ENCODE measurements around the gene SLC44A3.

The SLC44A3 gene

DNA sequence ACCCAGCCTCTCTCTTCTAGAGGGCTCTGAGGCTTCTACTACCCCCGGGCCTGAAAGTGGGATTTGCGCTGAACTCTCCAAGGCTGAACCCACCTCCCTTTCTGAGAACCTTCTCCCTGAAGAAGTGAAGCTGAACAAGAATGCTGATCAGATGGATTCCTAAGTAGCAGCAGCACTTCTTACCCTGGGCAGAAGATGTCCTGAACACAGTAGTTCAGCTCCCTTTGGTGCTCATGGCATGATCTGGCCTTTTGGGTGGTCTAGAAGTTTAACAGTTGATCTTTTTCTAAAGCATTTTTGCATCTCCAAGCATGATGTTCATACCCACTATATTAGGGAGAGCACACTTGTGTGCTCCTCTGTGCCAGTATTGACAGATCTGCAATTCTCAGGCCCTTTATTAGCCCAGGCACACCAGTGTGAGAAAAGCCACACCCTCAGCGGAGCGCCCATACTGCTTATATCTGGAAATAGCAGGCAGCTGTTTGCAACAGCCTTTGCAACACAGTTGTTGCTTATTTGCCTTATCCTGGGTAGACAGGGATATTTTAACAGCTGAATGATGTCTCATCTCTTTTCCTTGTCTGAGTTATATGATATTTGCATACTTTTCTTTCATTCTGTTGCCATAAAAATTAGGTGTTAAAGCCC lies 72.6 kb downstream of the SLC44A3 start:
- in situ Hi-C loops (cut with MboI; ENCODE audit: low pct_unique_long_range_greater_than_20kb, low sequenced_read_pairs) = no loop called here
- no peak for DNase-seq

DNA sequence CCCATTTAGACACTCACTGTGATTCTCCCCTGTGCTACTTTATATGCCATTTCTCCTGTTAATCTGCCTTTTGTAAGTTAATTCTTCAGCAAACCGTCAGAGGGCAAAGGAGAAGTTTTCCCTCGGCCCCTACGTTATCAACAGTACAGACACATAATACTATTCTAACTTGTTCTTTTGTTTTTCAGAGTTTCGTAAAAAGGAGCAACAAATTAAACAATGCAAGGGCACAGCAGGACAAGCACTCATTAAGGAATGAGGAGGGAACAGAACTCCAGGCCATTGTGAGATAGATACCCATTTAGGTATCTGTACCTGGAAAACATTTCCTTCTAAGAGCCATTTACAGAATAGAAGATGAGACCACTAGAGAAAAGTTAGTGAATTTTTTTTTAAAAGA lies 74.5 kb downstream of the SLC44A3 start:
- no peak for DNase-seq
- in situ Hi-C loops (cut with MboI; ENCODE audit: low pct_unique_long_range_greater_than_20kb, low sequenced_read_pairs) = no loop called here

DNA sequence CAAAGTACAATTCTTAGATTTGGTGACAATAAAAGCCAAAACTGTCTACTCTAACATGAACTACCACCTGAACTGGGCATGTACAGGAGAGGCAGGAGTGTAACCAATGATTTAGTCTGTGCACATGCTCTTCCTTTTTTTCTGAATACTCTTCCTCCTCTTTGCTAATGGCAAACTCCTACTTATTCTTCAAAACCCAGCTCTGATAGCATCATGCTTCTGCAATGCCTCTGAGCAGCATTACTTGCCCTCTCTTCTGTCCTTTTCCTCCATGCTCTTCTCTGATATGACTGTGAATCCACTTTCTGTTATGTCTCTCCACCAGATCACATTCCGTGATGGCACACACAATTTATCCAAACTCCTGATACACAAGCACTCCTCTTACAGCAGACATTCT lies 75.4 kb downstream of the SLC44A3 start:
- in situ Hi-C loops (cut with MboI; ENCODE audit: low pct_unique_long_range_greater_than_20kb, low sequenced_read_pairs) = no loop called here
- no peak for DNase-seq

DNA sequence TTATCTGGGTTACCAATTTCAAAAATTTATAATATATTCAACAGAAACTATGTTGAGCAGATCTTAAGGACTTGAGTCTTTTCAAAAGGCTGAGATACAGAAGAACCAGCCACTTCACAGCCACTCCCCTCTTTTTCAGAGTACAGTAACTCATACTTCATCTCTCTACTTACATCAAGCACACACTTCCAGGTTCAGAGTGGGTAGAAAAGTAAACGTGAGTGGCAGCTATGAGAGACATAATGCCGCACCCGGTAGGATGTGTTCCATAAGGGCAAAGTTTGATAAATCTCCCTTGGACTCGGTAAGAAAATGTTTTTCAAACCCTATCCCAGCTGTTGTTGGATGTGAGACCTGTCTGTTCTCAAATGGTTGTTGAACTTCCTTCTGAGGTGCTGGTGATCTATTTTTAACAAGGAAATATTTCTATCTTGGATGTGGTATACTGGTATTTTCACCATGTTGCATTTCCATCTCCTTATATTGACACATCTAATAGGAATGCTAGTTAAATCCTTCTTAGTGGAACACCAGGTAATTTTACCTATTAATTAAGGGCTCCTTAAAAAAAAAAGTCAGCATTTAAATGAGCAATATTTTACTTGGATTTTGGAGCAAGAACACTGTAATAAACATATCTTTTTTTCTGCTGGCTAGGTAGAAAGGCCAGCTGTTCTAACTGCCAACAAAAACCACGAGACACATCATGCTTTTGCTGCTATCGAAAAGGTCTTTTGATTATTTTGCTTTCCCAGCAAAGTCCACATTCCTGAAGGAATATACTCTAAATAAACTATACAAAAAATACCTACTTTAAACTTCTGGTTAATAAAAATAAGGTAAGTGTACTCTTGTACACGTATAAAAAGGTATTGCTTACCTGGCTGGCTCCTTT lies 78.6 kb downstream of the SLC44A3 start:
- no peak for DNase-seq
- in situ Hi-C loops (cut with MboI; ENCODE audit: low pct_unique_long_range_greater_than_20kb, low sequenced_read_pairs) = no loop called here

DNA sequence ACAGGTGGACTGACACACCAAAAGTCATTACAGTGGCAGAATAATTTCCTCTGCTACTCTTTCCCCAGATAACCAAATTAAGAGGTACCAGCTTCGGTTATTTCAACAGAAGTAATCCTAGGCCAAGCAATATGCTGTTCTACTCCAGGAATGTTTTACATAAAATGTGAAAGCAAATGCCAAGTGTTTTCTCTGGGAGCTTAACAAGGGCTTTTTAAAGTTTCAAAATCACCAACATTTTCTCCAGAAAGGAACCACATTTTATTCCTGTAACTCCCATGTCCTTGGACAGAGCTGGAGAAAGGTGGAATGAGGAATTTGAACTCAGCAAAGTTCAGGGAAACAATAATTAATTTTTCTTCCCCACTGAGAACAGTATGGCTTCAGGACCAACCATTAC lies 79.6 kb downstream of the SLC44A3 start:
- no peak for DNase-seq
- in situ Hi-C loops (cut with MboI; ENCODE audit: low pct_unique_long_range_greater_than_20kb, low sequenced_read_pairs) = no loop called here

DNA sequence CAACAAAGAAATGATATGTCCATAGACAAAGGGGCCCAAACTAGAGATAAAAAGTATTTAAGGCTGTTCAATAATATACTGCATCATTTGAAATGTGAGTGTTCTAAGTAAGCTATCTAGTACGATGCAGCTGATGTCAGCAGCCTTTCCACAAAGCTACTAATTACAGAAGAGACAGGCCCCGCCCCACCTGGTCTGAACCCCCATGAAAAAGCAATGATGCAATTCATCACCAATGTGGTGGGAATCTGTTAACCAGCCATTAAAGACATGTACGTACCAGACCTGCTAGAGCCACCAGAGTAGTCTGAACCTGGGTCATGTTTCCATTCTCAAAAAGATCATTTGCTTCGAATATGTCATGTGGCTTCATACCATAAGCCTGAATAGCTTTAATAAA lies 81.7 kb downstream of the SLC44A3 start:
- in situ Hi-C loops (cut with MboI; ENCODE audit: low pct_unique_long_range_greater_than_20kb, low sequenced_read_pairs) = no loop called here
- no peak for DNase-seq

DNA sequence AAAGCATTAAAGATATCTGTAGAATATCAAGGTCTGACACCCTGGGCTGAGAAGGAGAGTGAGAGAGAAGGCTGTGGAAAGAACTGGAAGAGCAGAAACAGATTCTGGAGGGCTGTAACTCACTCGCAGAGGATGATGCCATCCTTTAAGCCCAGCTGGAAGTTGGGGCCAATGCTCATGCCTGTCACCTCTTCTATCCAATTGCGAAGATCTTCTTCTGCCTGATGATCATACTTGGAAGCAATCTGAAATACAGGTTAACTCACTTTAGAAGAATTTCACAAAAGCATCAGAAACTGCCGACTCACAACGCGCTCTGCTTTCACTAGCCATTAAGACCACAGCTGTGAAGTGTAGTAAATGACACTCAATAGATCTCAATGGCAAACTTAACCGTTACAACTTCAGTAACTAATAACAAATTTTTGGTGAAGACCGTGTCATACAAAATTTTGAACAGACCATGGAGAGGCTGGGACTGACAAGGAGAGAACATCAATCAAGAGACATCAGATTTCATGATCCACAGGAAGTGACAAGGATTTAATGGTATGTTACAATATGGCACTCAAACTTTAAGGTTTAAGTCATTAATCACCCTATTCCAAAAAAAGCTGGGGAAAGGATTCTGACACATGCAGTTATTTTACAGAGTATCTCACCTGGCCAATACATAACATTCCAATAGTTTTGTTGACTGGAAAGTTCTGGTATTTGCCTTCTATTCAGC lies 83.3 kb downstream of the SLC44A3 start:
- DNase-seq = no peak
- in situ Hi-C loops (cut with MboI; ENCODE audit: low pct_unique_long_range_greater_than_20kb, low sequenced_read_pairs) = no loop called here

DNA sequence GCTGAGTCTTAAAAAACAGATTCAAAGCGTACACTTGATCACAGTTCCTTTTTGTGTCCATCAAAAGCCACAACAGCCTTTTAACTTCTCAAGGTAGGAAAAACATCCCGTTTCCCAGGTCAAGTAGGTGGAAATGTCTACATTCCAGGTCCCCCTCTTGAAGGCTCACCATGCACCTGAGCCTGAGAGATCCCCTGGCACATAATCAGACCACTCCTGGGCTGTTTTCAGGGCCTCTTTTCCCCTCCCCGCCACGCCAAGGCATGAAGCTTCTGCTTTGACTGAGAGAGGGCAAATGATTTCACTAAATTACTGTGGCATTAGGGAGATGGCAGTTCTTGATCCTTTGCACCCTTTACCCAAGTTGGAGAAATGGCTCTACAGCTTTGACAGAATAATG lies 85.0 kb downstream of the SLC44A3 start:
- DNase-seq = no peak
- in situ Hi-C loops (cut with MboI; ENCODE audit: low pct_unique_long_range_greater_than_20kb, low sequenced_read_pairs) = no loop called here

DNA sequence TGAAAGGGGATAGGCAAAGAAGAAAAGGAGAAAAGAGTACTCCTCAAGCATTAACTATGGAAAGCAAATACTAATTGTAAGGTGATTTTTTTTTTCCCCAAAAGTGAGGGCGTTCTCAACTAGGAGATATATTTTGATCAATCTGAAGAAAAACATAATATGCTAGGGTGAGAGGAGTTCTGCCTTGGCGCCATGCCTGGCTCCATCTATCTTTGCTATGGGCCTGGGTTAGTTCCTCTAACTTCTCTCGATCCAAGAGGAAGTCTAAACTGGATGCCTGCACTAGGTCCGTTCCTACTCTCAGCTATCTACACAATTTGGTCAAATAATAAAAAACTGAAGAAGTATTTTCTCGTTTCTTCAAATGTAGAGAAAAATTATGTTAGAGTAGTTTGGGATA lies 86.2 kb downstream of the SLC44A3 start:
- DNase-seq = no peak
- in situ Hi-C loops (cut with MboI; ENCODE audit: low pct_unique_long_range_greater_than_20kb, low sequenced_read_pairs) = no loop called here

DNA sequence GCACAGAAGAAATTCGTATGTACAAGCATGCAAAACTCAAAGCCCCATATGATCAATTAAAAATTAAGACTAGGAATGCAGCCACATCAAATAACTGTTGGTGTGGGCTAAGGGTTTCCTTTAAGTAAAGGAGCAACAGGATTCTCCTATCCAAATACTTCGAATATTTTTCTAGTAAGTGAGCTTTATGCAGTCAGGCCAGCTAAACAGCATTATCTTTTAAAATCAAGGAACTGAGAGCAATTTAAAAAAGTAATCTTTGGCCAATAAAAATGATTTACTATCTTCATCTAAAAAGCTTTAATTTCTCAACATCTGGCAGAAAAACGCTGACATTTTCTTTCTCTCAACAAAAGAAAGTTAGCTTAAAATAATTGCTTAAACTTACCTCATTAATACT lies 87.0 kb downstream of the SLC44A3 start:
- in situ Hi-C loops (cut with MboI; ENCODE audit: low pct_unique_long_range_greater_than_20kb, low sequenced_read_pairs) = no loop called here
- DNase-seq = no peak

DNA sequence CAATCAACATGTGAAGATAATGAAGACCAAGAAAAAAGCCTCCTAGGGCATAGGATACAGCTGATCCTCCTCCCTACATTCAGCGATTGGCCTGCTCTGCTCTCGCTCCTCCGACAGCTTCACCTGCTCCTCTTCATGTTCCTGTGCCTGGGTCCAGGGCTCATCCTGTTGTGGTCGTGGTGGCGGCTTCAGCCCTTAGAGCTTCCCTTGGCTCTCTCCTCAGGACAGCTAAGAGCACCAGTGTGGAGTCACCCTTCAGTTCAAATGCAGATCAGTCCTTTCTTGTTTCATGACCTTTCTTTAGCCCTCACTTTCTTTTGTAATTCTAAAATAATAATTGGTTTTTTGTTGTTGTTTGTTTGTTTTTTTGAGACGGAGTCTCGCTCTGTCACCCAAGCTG lies 88.0 kb downstream of the SLC44A3 start:
- DNase-seq = no peak
- in situ Hi-C loops (cut with MboI; ENCODE audit: low pct_unique_long_range_greater_than_20kb, low sequenced_read_pairs) = no loop called here

DNA sequence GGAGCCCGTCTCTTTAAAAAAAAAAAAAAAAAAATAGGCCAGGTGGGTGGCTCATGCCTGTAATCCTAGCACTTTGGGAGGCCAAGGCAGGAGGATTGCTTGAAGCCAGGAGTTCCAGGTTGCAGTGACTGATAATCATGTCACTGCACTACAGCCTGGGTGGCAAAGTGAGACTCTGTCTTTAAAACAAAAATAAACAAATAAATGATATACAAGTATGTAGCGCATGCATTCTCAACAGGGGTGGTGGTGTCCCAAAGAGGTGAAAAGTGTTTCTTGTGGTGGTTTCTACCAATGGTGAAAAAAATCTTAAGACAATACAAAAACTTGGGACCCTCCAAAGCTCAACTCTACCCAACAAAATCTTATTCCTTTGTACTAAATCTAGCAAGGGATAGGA lies 88.8 kb downstream of the SLC44A3 start:
- in situ Hi-C loops (cut with MboI; ENCODE audit: low pct_unique_long_range_greater_than_20kb, low sequenced_read_pairs) = no loop called here

DNA sequence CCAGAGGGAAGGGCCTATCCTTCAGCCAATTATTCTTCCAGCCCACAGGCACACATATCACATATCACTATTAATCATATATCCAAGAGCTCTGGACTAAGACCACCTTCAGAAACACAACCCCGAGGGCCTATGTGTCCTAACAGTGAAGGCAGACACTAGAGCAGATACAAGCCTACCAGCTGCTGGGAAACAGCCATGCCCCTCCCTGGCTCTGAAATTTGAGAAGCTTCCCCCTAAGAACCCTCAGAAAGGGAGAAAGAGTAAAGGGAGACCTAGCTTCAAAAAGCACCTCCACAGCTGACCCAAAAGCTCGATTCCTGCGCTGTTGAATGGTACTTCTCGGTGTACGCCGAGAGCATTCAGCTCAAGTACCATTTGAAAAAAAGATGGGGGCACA lies 89.3 kb downstream of the SLC44A3 start:
- in situ Hi-C loops (cut with MboI; ENCODE audit: low pct_unique_long_range_greater_than_20kb, low sequenced_read_pairs) = no loop called here

More for the DNA sequence above, 88.8 kb downstream of the SLC44A3 start:
- DNase-seq = no peak

DNA sequence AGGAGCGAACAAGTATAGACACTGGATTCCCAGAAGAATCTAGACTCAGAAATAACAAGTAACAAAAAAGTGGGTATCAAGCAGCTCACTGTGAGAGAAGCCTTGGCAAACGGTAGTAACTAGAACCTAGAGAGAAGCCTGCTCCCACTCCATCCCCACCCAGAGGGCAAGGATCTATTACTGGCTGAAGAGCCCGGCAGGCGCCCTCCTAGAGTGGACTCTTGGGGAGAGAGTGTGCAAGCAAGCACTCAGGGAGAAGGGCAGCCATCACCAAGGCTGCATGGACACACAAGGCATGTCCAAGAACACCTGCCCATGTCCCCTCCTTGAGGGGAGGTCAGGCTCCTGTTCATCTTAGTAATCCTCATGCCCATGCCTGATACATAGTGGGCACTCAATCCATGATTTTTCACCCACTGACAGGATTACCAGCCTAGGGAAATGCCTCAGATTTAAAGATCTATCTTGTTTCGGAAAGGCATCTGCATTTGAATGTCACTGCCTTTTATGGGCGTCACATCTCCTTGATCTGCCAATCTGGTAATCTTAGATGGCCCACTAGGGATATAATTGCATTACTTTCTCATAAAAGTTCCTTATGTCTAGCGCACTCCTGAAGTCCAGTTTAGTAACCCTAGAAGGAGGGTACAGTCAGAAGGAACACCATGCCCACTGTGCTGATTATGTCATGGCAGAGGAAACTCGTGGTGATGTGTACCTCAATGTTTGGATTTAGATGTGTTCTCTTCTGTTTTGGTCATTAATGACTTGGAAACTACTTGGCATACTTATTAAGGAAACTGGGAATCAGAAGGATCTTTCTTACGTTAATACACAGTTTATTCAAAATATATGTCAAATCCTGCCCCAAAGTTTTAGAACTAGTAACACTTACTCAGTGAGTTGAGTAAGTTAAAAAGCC lies 92.4 kb downstream of the SLC44A3 start:
- DNase-seq = no peak
- in situ Hi-C loops (cut with MboI; ENCODE audit: low pct_unique_long_range_greater_than_20kb, low sequenced_read_pairs) = no loop called here

More for the DNA sequence above, 89.3 kb downstream of the SLC44A3 start:
- DNase-seq = no peak

DNA sequence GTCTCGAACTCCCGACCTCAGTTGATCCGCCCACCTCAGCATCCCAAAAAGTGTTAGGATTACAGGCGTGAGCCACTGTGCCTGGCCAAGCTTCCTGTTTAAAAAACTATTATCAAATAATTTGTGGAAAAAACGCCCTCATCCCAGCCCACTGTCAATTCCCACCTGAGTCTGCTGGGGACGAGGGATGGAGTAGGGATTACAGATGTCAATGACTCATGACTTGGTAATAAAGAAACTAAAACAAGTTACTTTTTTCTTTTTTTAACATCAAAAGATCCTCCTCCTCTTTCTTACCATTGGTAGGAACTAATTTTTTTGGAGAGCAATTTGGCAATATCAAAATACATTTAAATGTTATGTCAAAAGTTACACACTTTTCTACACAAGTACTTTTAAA lies 97.1 kb downstream of the SLC44A3 start:
- no peak for DNase-seq
- in situ Hi-C loops (cut with MboI; ENCODE audit: low pct_unique_long_range_greater_than_20kb, low sequenced_read_pairs) = no loop called here

DNA sequence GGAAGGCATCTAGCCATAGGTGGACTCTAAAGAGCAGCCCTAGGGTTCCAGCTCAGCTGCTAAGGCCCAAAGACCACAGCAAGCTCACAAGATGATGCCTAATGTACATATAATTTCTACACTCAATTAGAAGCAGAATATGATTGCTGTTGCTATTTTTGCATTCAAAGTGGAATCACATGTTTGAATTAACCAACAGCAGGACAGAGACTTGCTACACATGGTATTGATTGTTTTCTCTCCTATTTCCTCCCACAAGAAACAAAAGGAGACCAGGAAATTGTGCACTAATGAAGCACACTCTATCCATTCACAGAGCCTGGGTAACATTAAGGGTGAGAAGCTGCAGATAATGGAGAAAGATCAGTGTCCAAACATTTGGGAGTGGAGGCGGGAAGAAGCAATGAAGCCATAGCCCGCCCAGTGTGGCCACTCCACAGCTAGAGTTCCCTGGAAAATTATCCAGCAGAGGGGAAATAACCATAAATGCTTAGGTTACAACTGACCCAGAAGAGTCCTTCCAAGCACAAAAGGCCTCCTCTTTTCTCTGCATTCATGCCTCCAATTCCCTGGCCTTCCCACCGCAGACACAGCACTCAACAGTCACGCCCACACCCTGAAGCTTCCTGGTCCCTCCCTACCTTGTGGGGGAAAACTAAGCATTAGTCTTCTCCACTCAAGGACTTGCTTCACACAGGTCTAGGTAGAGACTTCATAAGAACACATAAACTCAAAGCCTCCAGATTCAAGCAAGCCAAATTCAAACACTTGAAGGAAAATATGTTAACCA lies 99.3 kb downstream of the SLC44A3 start:
- in situ Hi-C loops (cut with MboI; ENCODE audit: low pct_unique_long_range_greater_than_20kb, low sequenced_read_pairs) = no loop called here
- DNase-seq = no peak

DNA sequence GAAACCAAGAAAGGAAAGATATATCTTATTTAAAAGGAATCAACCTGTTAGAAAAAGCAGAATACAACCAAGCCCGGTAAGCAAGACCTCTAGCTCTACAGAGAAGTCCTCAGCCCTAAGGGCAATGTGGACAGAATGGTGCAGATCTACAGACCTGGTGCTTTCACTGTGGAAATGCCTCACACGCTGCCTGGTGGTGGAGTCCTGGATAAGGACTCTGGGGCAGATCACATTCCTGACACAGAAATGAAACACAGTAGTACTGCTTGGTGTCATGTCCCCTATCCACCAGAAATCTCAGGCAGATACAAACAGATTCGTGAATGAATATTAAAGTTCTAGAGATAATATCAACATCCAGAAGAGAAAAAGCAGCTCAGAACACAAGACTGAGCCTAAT lies 99.9 kb downstream of the SLC44A3 start:
- DNase-seq = no peak
- in situ Hi-C loops (cut with MboI; ENCODE audit: low pct_unique_long_range_greater_than_20kb, low sequenced_read_pairs) = no loop called here

DNA sequence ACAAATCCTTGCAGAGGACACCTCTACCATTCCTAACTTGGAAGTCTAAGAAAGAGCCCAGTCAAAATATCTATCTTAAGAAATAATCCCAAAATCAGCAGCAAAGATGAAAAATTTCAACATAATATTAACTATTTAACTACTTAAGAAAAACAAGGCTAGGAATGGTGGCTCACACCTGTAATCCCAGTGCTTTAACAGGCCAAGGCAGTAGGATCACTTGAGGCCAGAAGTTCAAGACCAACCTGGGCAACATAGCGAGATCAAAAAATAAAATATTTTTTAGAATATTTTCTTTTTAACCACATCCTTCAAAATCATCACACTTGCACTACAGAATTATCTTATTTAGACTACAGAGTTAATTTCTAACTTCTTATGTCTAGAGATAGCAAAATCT lies 101.8 kb downstream of the SLC44A3 start:
- no peak for DNase-seq
- in situ Hi-C loops (cut with MboI; ENCODE audit: low pct_unique_long_range_greater_than_20kb, low sequenced_read_pairs) = no loop called here
